Muscle of arm (tissue), 14 donors: Measurements from ENCODE around the gene CNKSR2. TPM values are rescaled to one million over a fixed set of nuclear protein-coding genes. Genes with fewer than 3 reads are reported as not detected.

ENCODE experiments used
- DNase-seq: peaks from one replicate; pipeline ENCODE4 v3.0.0-alpha.2; 2013
- long read RNA-seq, 11 donors: transcript quantifications; one replicate each; lab custom pipeline, GENCODE V29; 2026
- polyA plus RNA-seq, 12 donors: library from polyadenylated mRNA; unstranded; fragments of 120-200 nt; gene quantifications; one replicate each; pipeline ENCODE4 v1.2.1, GENCODE V29; 2013; ENCODE audit not compliant: insufficient read length in 12 of 12

Gene CNKSR2
- 1 to 10 TPM in 10 of 12 donors, not detected in 2; 2.1 to 4.5 (median 3.2) TPM for polyA plus RNA-seq
- long read RNA-seq, donor 1: 0 reads
- long read RNA-seq, donor 2, full-length matches to known transcripts: 1 of 1,112 reads
- long read RNA-seq, donor 2, partial matches to known transcripts: 406 of 1,112 reads
- long read RNA-seq, donor 2, other reads (novel, unspliced or antisense): 705 of 1,112 reads
- long read RNA-seq, donor 3, full-length matches to known transcripts: 1 of 1 reads
- long read RNA-seq, donor 3, partial matches to known transcripts: 0 of 1 reads
- long read RNA-seq, donor 3, other reads (novel, unspliced or antisense): 0 of 1 reads
- long read RNA-seq, donor 4, partial matches to known transcripts: 0 of 1 reads
- long read RNA-seq, donor 4, other reads (novel, unspliced or antisense): 0 of 1 reads
- long read RNA-seq, donor 5: 0 reads
- long read RNA-seq, donor 6: 0 reads
- long read RNA-seq, donor 7: 0 reads
- long read RNA-seq, donor 8: 0 reads
- long read RNA-seq, donor 9: 0 reads
- long read RNA-seq, donor 10: 0 reads
- long read RNA-seq, donor 11: 0 reads

GRCh38 chrX:21374163-21374993 is at the start of gene CNKSR2:
TSS of gene CNKSR2 (plus strand) at chrX:21374418. CDS start at chrX:21374898, 480 bp downstream.
- no peak for DNase-seq

- DNase-seq: no peak
These were observed 19.5 kb upstream of the CNKSR2 start for GRCh38 chrX:21354725-21355124.

DNA sequence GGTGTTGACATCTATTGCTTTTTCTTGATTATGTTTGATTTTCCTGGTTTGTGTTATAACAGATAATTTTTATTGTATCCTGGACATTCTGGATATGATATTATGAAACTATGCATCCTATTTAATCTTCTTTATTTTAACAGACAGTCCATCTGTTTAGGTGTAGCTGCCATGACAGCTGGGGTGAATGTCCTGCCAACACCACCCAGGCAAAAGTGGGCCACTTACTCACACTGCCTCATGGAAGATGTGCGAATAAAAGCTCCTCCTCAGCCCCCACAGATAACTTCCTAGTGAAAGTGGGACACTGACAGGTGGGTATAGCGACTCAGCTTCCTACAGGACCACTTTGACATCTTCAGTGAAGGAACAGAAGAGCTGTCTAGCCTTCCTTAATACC is 18.4 kb upstream of the CNKSR2 start:
- DNase-seq: no peak

DNA sequence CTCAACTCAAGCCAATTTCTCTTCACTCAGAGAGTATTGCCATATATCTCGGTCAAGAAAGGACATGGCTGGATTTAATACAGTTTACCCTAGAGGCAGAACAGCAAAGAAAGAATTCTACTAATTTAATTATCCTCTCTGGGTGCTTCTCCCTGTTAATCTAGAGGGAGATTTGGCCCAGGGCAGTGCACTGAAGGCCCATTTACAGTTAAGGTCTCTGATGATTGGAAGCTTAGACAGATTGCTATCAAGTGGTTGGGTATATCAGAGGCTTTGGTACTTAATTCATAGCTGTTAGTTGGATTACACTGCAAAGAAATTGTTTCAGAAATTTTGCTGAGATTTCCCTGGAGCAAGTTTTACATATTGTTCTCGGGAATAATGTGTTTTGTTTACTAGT is 4.6 kb upstream of the CNKSR2 start:
- DNase-seq: no peak

DNA sequence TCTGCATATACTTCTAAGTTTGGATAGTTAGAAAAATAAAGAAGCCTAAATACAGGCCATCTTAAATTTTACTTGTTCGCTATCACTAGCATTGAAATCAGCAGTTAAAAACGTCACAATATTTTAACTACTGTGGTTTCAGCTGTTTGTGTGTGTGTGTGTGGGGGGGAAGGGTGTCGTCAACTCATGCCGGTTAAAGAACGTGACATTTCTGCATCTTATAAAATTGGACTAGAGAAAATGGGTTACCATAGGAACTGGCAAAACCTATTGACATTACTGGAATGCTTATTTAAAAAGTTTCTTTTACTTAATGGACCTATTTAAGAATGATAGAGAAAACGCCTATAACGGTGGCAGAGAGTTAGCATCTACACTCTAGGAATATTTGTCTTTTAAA is 1.2 kb upstream of the CNKSR2 start:
- no peak for DNase-seq

GRCh38 chrX:21373637-21374162 is 518 bp upstream of the CNKSR2 start:
- no peak for DNase-seq

- no peak for DNase-seq
These were observed 933 bp downstream of the CNKSR2 start for GRCh38 chrX:21374994-21375707.

DNA sequence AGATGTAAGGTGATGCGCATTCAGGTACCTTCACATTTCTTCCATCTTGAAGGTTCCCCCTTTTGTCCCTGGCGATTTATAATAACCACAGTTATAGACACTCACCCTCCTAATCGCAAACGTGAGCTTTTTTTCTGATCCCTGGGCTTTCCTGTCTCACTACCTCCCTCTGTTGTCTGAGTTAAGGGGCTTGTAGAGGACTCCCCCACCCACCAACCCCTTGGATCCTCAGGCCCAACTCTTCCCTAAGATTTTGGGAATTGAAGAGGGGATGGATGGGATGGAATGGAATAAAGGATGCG is 1.4 kb downstream of the CNKSR2 start:
- no peak for DNase-seq

DNA sequence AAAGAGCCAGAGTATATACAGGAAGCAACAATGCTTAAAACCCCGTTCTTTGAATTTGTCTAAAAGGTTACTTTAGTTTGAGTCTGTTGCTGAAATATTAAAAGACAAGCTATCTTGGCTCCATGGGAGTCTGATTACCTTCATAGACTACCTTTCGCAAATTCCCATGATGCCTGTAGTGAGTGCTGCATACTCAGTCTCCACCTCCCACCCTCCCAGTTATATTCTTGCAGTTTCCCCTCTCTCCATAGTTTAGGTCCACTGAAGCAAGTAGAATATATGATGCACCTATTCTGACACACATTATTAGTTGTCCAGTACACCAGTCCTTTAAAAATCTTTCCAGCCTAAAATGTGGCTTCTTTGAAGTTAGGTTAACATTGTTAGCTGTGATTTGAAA is 2.4 kb downstream of the CNKSR2 start:
- no peak for DNase-seq

DNA sequence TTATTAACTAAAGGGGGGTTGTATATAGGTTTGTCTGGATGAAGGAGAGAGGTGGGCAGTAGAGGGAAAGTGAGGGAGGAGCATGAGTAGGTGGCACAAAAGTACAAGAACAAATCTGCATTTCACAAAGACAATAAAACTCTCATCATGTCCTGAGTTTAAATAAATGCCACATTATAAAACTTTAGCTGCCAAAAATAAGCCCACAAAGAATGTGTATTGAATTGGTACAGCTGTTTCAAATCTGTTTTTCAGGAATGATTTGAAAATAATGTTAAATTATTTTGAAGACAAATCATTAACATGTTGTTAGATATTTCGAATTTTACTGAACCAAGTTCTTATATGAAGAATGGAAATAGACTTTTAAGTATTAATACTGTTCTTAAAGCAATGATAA is 5.8 kb downstream of the CNKSR2 start:
- DNase-seq: no peak

- no peak for DNase-seq
These were observed 8.5 kb downstream of the CNKSR2 start for GRCh38 chrX:21382715-21383114.

DNA sequence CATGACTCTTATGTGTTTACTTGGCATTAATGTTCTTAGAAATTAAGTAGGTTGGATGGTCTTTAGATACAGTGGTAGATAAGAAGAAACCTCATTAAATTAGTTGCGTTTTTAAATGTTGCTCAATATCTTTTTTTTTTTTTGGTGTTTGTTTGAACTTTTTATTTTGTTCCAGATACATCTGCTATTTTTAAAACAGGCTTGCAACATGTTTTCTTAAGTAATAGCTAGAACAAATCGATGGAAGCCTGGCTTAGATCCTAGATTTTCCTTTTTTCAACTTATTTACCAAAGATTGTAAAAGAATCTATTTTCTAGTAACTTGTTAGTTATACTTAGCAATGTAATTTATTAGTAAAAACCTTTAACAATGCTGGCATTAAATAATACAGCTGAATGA is 9.3 kb downstream of the CNKSR2 start:
- DNase-seq: no peak

GRCh38 chrX:21384178-21384577 is 10.0 kb downstream of the CNKSR2 start:
- DNase-seq: no peak

DNA sequence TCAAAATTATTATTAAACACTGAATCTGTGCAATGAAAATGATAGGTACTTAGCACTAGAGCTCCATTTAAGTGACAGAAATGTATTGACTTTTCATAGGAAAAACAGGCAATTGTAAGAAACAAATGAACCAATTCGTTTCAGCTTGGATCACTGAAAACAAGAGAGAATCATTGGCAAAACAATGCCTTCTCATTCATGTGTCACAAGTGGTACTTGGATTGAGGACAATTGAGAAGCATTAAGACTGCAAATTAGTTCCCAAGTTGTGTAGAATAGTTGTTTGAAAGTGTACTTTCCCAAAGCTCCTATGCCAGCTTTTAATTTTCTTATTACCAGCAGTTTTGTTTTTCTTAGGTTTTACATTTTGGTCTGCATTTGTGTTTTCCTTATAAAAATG is 20.6 kb downstream of the CNKSR2 start:
- no peak for DNase-seq

DNA sequence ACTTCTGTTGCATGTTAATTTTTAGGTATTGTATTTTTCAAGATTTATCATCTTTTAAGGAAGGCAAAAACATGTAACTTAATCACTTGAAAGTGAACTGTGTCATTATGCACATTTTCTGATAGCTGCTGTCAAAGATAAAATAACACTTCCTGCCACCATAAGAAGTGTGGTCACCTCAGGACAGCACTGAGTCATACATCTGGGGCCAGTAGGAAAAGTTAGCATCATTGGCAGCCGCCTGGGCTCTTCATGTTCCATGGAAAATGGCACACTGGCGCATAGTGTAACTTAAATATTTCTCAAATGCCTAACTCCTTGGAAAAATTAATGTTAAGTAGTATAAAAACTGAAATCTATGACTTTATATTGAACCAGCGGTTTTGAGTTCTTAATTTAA is 24.2 kb downstream of the CNKSR2 start:
- DNase-seq: no peak

DNA sequence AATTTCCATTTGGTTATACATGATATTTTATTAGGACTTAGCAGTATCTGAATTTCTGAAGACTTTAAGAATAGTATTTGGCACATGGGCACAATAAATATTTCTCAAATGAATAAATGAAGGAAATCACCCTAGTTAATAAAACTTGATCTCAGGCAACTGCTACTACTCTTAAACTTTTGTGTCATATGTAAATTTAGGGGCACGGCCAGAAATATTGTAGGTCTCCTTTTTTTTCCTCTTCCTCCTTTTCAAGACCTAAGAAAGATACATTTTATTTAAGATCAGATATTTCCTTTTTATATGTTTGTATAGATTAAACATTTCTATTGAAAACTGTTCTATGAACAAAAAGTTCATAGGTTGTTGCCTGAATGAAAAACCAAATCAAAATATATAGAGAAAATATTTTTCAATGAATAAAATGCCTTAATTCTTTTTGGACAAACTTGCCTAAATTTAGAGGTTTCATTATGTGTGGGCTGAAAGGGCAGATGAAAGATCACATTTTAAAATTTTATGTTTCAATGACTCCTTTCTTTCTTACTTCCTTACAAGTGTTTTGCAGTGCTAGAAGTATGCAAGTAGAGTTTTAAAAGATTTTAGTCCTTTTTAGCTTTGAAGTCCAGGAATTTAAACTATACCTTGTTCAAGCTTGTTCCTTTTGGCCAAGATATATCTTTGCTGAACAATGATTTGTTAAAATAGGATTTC is 26.3 kb downstream of the CNKSR2 start:
- no peak for DNase-seq

- DNase-seq: peak; percentile 77
These were observed 34.1 kb downstream of the CNKSR2 start for GRCh38 chrX:21408307-21408706.

DNA sequence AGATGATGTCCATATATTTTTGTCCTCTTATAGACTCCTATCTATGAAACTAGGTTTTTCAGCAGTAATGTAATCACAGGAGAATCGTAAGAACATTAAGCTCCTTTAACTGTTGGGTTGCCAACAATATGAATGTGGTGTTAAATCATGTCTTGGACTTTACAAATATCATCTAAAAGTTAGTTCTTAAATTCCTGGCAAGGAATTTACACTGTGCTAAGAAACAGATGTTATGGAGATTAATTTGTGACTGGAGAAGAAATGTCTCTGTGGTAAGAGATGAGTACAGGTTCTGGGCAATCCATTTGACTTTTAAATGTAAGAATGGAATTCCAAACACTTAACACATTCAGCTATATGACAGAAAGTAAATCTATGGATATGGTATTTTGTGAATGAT is 34.6 kb downstream of the CNKSR2 start:
- peak; percentile 43 for DNase-seq

DNA sequence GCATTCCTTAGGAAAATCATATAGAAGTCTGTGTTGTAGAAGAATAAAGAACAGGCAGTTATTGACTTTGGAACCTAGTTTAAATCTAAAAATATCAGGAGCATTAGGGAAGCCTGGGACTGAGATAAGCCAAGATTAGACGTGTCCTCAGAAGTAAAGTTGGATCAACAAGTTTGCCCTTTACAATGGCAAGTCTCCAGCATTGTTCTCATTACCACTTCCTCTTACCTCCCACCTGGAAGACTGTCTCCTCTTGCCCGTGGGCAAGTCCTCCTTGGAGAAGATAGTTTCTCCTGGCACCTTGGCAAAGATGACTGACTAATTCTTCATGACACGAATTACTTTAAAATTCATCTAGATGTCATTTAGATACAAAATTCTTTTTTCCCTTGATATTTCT is 37.8 kb downstream of the CNKSR2 start:
- DNase-seq: no peak

GRCh38 chrX:21412883-21413282 is 38.7 kb downstream of the CNKSR2 start:
- DNase-seq: no peak

GRCh38 chrX:21427086-21427485 is 52.9 kb downstream of the CNKSR2 start:
- DNase-seq: no peak
